Vein endothelial cell (primary cell): ENCODE results near the gene IQUB. TPM values are rescaled to one million over a fixed set of nuclear protein-coding genes. Genes with fewer than 3 reads are reported as not detected.

ENCODE experiments used
- small RNA-seq: library from RNA; depleted of rRNA; stranded (forward); fragments of <200 nt; gene quantifications from one replicate; pipeline ENCODE3, GENCODE V24; 2012
- total RNA-seq: library from RNA; depleted of rRNA; stranded (reverse); fragments of >200 nt; gene quantifications from 2 replicates; pipeline ENCODE4 v1.2.3, GENCODE V29; 2012

Gene IQUB
- under 0.01 and 0.38 TPM in 2 replicates for total RNA-seq

GRCh38 chr7:123534383-123535260 is at the start of gene IQUB:
IQUB (minus strand) TSS chr7:123534595; CDS start chr7:123512340, 22,255 bp downstream.

GRCh38 chr7:123557398-123558288 is 23.2 kb upstream of the IQUB start, which contains the start of gene NDUFA5:
NDUFA5 (minus strand) TSS chr7:123557818; CDS start chr7:123557795, 23 bp downstream.

Small RNAs within 50 kb of the gene (small RNA-seq; reads per million reads assigned to genes)
- not detected for gene RNU6-296P

Other genes with a start within 250 kb of the IQUB start
- 27.4 and 31.9 TPM in 2 replicates for gene NDUFA5, start 23.2 kb upstream of the IQUB start, total RNA-seq
- not detected in 2 replicates for gene ASB15, start 67.2 kb upstream of the IQUB start, total RNA-seq
- gene LMOD2, start 121.3 kb upstream of the IQUB start, total RNA-seq: not detected in 2 replicates
- gene WASL, start 214.4 kb upstream of the IQUB start, total RNA-seq: 19.6 and 23.0 TPM in 2 replicates